H9 (cell line): Measurements from ENCODE around the gene TRIM24. TPM values are rescaled to one million over a fixed set of nuclear protein-coding genes. Genes with fewer than 3 reads are reported as not detected.
"Not testable (repeated sequence)": the region's sequence is repeated elsewhere in the genome, so short reads cannot be mapped to it uniquely, and the experiment has no call there.

Experiments
- DNase-seq: peaks from one replicate; pipeline ENCODE4 v3.0.0-alpha.2; 2017
- H2AFZ ChIP-seq: one replicate; pipeline ENCODE4 v1.6.1; 2013; ENCODE audit warnings: mild to moderate bottlenecking, low read length, control low read depth, moderate library complexity
- H2AK5ac ChIP-seq: 2 replicates; pipeline ENCODE4 v1.6.1; 2013; ENCODE audit warnings: low read length, control low read depth, mixed read lengths; ENCODE audit not compliant: insufficient read length
- H2BK120ac ChIP-seq: one replicate; pipeline ENCODE4 v1.6.1; 2013; ENCODE audit warnings: low read depth, mild to moderate bottlenecking, low read length, control low read depth, inconsistent platforms; ENCODE audit not compliant: poor library complexity, severe bottlenecking
- H2BK12ac ChIP-seq: 2 replicates; pipeline ENCODE4 v1.6.1; 2013; ENCODE audit warnings: low read length, control low read depth, mixed read lengths, low read depth; ENCODE audit not compliant: insufficient read length
- H2BK15ac ChIP-seq: 2 replicates; pipeline ENCODE4 v1.6.1; 2013; ENCODE audit warnings: low read depth, low read length, control low read depth
- H2BK20ac ChIP-seq: one replicate; pipeline ENCODE4 v1.6.1; 2013; ENCODE audit warnings: low read depth, mild to moderate bottlenecking, low read length, control low read depth, inconsistent platforms; ENCODE audit not compliant: poor library complexity, severe bottlenecking
- H2BK5ac ChIP-seq: 2 replicates; pipeline ENCODE4 v1.6.1; 2013; ENCODE audit warnings: low read length, control low read depth, mixed read lengths; ENCODE audit not compliant: insufficient read length
- H3K14ac ChIP-seq: 2 replicates; pipeline ENCODE4 v1.6.1; 2013; ENCODE audit warnings: low read length, control low read depth; ENCODE audit not compliant: insufficient read depth
- H3K18ac ChIP-seq: 2 replicates; pipeline ENCODE4 v1.6.1; 2013; ENCODE audit warnings: low read depth, mild to moderate bottlenecking, mixed read lengths, low read length, control low read depth; ENCODE audit not compliant: insufficient read length
- H3K23ac ChIP-seq: 2 replicates; pipeline ENCODE4 v1.6.1; 2013; ENCODE audit warnings: low read length, control low read depth, mixed read lengths, low read depth; ENCODE audit not compliant: insufficient read length
- H3K23me2 ChIP-seq: 2 replicates; pipeline ENCODE4 v1.6.1; 2013; ENCODE audit warnings: low read depth, mild to moderate bottlenecking, mixed read lengths, low read length, control low read depth; ENCODE audit not compliant: insufficient read length, poor library complexity, severe bottlenecking
- H3K27ac ChIP-seq: 2 replicates; pipeline ENCODE4 v1.5.1; 2013; ENCODE audit warnings: low read length, control low read depth, mixed read lengths, low read depth; ENCODE audit not compliant: insufficient read length
- H3K27me3 ChIP-seq: 2 replicates; pipeline ENCODE4 v1.6.1; 2013; ENCODE audit warnings: low read length, control low read depth, inconsistent platforms; ENCODE audit not compliant: insufficient read depth
- H3K4ac ChIP-seq: 2 replicates; pipeline ENCODE4 v1.6.1; 2013; ENCODE audit warnings: low read depth, mild to moderate bottlenecking, control low read depth, inconsistent platforms, low read length, moderate library complexity
- H3K4me1 ChIP-seq: 2 replicates; pipeline ENCODE4 v1.6.1; 2013; ENCODE audit warnings: low read length, control low read depth, inconsistent platforms; ENCODE audit not compliant: insufficient read depth
- H3K4me2 ChIP-seq: 2 replicates; pipeline ENCODE4 v1.6.1; 2013; ENCODE audit warnings: low read length, control low read depth, mixed read lengths; ENCODE audit not compliant: insufficient read length, insufficient read depth
- H3K56ac ChIP-seq: 2 replicates; pipeline ENCODE4 v1.6.1; 2013; ENCODE audit warnings: low read depth, mild to moderate bottlenecking, mixed read lengths, low read length, control low read depth; ENCODE audit not compliant: insufficient read length
- H3K79me1 ChIP-seq: 2 replicates; pipeline ENCODE4 v1.6.1; 2013; ENCODE audit warnings: low read depth, mild to moderate bottlenecking, moderate library complexity, low read length, control low read depth, inconsistent platforms; ENCODE audit not compliant: insufficient read depth, poor library complexity, severe bottlenecking
- H3K79me2 ChIP-seq: 2 replicates; pipeline ENCODE4 v1.6.1; 2013; ENCODE audit warnings: low read length, control low read depth, inconsistent platforms; ENCODE audit not compliant: insufficient read depth
- H3K9ac ChIP-seq: 2 replicates; pipeline ENCODE4 v1.6.1; 2013; ENCODE audit warnings: low read length, control low read depth, mixed read lengths; ENCODE audit not compliant: insufficient read length; ENCODE audit errors: extremely low read depth
- H3K9me3 ChIP-seq: one replicate; pipeline ENCODE4 v1.6.1; 2013; ENCODE audit warnings: low read depth, low read length, inconsistent platforms; ENCODE audit not compliant: control insufficient read depth
- H3T11ph ChIP-seq: one replicate; pipeline ENCODE4 v1.6.1; 2013; ENCODE audit warnings: mild to moderate bottlenecking, low read length, control low read depth, inconsistent platforms
- H4K20me1 ChIP-seq: one replicate; pipeline ENCODE4 v1.6.1; 2013; ENCODE audit not compliant: control insufficient read depth, insufficient read length, insufficient read depth
- H4K5ac ChIP-seq: 2 replicates; pipeline ENCODE4 v1.6.1; 2013; ENCODE audit warnings: low read depth, mild to moderate bottlenecking, mixed read lengths, low read length, control low read depth; ENCODE audit not compliant: insufficient read length
- H4K8ac ChIP-seq: replicated peaks from 2 replicates; pipeline ENCODE4 v1.6.1; 2013; ENCODE audit warnings: low read length, control low read depth, mixed read lengths, low read depth; ENCODE audit not compliant: insufficient read length
- H4K91ac ChIP-seq: 2 replicates; pipeline ENCODE4 v1.6.1; 2013; ENCODE audit warnings: low read depth, mild to moderate bottlenecking, moderate library complexity, mixed read lengths, low read length, control low read depth; ENCODE audit not compliant: insufficient read length
- H3K27ac Mint-ChIP-seq, 3 experiments: 2 replicates in 2 of 3; 3 replicates in 1 of 3; pipeline ENCODE4 v1.8.0; 2020 to 2021; ENCODE audit warnings: mixed read lengths in 3 of 3, mild to moderate bottlenecking in 1 of 3, moderate library complexity in 1 of 3
- H3K27me3 Mint-ChIP-seq: 2 replicates; pipeline ENCODE4 v1.8.0; 2021; ENCODE audit warnings: low read depth, mild to moderate bottlenecking, moderate library complexity, mixed read lengths
- H3K36me3 Mint-ChIP-seq, 3 experiments: 2 replicates in 2 of 3; 3 replicates in 1 of 3; pipeline ENCODE4 v1.8.0; 2020 to 2021; ENCODE audit warnings: low read depth in 3 of 3, mixed read lengths in 3 of 3; ENCODE audit not compliant: insufficient read depth in 1 of 3
- H3K4me1 Mint-ChIP-seq, 2 experiments: 2 replicates each; pipeline ENCODE4 v1.8.0; 2020; ENCODE audit warnings: mixed read lengths in 2 of 2
- H3K4me3 Mint-ChIP-seq, 2 experiments: 2 replicates in 1 of 2; 3 replicates in 1 of 2; pipeline ENCODE4 v1.8.0; 2020 to 2021; ENCODE audit warnings: mild to moderate bottlenecking in 2 of 2, mixed read lengths in 2 of 2, moderate library complexity in 1 of 2
- H3K9me3 Mint-ChIP-seq, 2 experiments: 2 replicates in 1 of 2; 3 replicates in 1 of 2; pipeline ENCODE4 v1.8.0; 2020; ENCODE audit warnings: mild to moderate bottlenecking in 2 of 2, mixed read lengths in 2 of 2, moderate library complexity in 1 of 2
- WGBS: extraction: QIAGEN DNeasy Blood & Tissue Kit; methylation state at CpG from one replicate; pipeline ENCODE4 v1.1.7; 2013; ENCODE audit warnings: missing lambda C conversion rate, low lambda C conversion rate, mixed read lengths; ENCODE audit not compliant: insufficient read length; ENCODE audit errors: extremely low coverage; 5-methylcytosine and 5-hydroxymethylcytosine counted together
- total RNA-seq: library from RNA; stranded (reverse); gene quantifications from 2 replicates; pipeline ENCODE4 v1.2.1, GENCODE V29; 2021
- TF ChIP-seq, protein P1 (sequence below): fragments of 200-600 bp; sonication (generic); conservative IDR thresholded peaks from 3 replicates; pipeline ENCODE4 v1.8.0; 2021; ENCODE audit warnings: antibody characterized with exemption, mild to moderate bottlenecking

The TRIM24 gene
- total RNA-seq, 1 experiment from 2014 or later: 260 TPM

DNA sequence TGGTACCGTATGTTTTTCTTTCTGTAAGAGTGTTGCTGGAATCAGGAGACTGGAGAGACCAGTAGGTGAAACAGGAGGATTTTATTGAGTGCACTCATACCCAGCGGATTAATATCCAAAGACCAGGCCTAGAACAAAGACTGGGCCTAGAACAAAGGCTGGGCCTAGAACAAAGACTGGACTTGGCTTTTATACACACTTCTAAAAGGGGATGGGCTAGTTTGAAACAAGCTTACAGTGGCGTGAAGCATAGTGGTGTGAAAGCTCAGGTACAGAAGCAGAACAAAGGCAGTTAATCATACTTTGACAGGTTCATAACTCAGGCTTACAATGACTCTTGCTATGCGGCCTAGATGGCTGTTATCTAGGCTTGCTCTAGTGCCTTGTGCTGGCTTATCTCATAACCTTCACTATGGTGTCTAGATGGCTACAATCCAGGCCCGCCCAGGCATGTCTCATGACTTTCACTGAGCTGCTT, 67.7 kb downstream of the TRIM24 start:
- Histone ChIP-seq H3K79me2 (peaks cover 5% of the 10 kb centered on the region; the same call in 1 of the 2 replicates), H3K18ac (no peak overlapping the region), H3K27ac (peak overlapping the region; percentile 51), H3K56ac (no peak overlapping the region), H2AFZ (no peak overlapping the region), H4K5ac (no peak overlapping the region), H3K23ac (no peak overlapping the region), H3K27me3 (no peaks in the 10 kb centered on the region), H3K23me2 (no peaks in the 10 kb centered on the region), H2BK5ac (no peak overlapping the region), H3K9me3 (peaks cover 11% of the 10 kb centered on the region), H2AK5ac (no peak overlapping the region), H3K9ac (no peak overlapping the region), H2BK120ac (no peak overlapping the region), H3K14ac (no peak overlapping the region), H2BK15ac (no peak overlapping the region), H4K91ac (no peak overlapping the region), H2BK20ac (no peak overlapping the region), H4K20me1 (no peaks in the 10 kb centered on the region), H3T11ph (no peak overlapping the region), H3K79me1 (no peaks in the 10 kb centered on the region), H3K4ac (no peak overlapping the region), H4K8ac (no peak overlapping the region), H3K4me1 (no peaks in the 10 kb centered on the region), H2BK12ac (no peak overlapping the region), H3K4me2 (no peak overlapping the region)
- TF ChIP-seq, protein P1, sequence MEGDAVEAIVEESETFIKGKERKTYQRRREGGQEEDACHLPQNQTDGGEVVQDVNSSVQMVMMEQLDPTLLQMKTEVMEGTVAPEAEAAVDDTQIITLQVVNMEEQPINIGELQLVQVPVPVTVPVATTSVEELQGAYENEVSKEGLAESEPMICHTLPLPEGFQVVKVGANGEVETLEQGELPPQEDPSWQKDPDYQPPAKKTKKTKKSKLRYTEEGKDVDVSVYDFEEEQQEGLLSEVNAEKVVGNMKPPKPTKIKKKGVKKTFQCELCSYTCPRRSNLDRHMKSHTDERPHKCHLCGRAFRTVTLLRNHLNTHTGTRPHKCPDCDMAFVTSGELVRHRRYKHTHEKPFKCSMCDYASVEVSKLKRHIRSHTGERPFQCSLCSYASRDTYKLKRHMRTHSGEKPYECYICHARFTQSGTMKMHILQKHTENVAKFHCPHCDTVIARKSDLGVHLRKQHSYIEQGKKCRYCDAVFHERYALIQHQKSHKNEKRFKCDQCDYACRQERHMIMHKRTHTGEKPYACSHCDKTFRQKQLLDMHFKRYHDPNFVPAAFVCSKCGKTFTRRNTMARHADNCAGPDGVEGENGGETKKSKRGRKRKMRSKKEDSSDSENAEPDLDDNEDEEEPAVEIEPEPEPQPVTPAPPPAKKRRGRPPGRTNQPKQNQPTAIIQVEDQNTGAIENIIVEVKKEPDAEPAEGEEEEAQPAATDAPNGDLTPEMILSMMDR: no peak
- no peak for DNase-seq
- Mint-ChIP-seq H3K4me3 (no peak overlapping the region), H3K36me3 (peaks cover 81 to 89% (median 88%) of the 10 kb centered on the region in 3 experiments), H3K27ac (peak overlapping the region in 1 of 3 experiments; percentile 22; a peak in 1 of 7 replicates), H3K27me3 (no peaks in the 10 kb centered on the region), H3K4me1 (peaks cover 5 to 10% of the 10 kb centered on the region in 2 experiments), H3K9me3 (peaks cover 30 to 45% of the 10 kb centered on the region in 2 experiments)
- no CpG with 5 or more reads among the region's 5 CpGs for WGBS

DNA sequence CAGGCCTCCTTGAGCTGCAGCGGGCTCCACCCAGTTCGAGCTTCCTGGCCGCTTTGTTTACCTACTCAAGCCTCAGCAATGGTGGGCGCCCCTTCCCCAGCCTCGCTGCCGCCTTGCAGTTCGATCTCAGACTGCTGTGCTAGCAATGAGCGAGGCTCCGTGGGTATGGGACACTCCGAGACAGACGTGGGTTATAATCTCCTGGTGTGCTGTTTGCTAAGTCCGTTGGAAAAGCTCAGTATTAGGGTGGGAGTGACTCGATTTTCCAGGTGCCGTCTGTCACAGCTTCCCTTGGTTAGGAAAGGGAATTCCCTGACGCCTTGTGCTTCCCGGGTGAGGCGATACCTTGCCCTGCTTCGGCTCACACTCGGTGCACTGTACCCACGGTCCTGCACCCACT, 76.8 kb downstream of the TRIM24 start:
- peaks cover 71 to 93% (median 87%) of the 10 kb centered on the region in 3 experiments; a peak in 6 of 7 replicates for H3K36me3 Mint-ChIP-seq
- not testable (repeated sequence) for H2AFZ ChIP-seq, H3K9ac ChIP-seq, H2BK5ac ChIP-seq, H3K79me2 ChIP-seq, H4K91ac ChIP-seq, H2AK5ac ChIP-seq, H3K4me2 ChIP-seq, H3K4ac ChIP-seq, H3K14ac ChIP-seq, H3K27ac ChIP-seq, H3K4me3 Mint-ChIP-seq, H4K20me1 ChIP-seq, H2BK15ac ChIP-seq, H3K56ac ChIP-seq, H2BK20ac ChIP-seq, H2BK12ac ChIP-seq, DNase-seq, H2BK120ac ChIP-seq, H3K4me1 ChIP-seq, H3K27me3 Mint-ChIP-seq, H3K9me3 Mint-ChIP-seq, H3K23me2 ChIP-seq, H3K18ac ChIP-seq, H3K9me3 ChIP-seq, H3K79me1 ChIP-seq, H3K27me3 ChIP-seq, H4K8ac ChIP-seq, H3T11ph ChIP-seq, H4K5ac ChIP-seq, H3K23ac ChIP-seq
- H3K4me1 Mint-ChIP-seq: peaks cover 37 to 52% of the 10 kb centered on the region in 2 experiments
- no CpG with 5 or more reads among the region's 20 CpGs for WGBS
- H3K27ac Mint-ChIP-seq: peak overlapping the region; percentile 72 to 86 (median 83); a peak in 4 of 7 replicates
